Left renal cortex interstitium (tissue), 4 donors: ENCODE measurements around the gene CMPK1. TPM values are rescaled to one million over a fixed set of nuclear protein-coding genes. Genes with fewer than 3 reads are reported as not detected.

Experiments used
- DNase-seq, 4 donors: peaks; one replicate each; pipeline ENCODE4 v3.0.0-alpha.2; 2013; ENCODE audit warnings: low read depth in 4 of 4, low spot score in 2 of 4, missing footprints in 1 of 4
- polyA plus RNA-seq, 4 donors: library from polyadenylated mRNA; unstranded; fragments of 120-200 nt; gene quantifications; one replicate each; pipeline ENCODE4 v1.2.1, GENCODE V29; 2013; ENCODE audit not compliant: insufficient read length in 4 of 4

The CMPK1 gene
- polyA plus RNA-seq, 4 donors, result 66.2 to 86.0 (median 71.0) TPM

DNA sequence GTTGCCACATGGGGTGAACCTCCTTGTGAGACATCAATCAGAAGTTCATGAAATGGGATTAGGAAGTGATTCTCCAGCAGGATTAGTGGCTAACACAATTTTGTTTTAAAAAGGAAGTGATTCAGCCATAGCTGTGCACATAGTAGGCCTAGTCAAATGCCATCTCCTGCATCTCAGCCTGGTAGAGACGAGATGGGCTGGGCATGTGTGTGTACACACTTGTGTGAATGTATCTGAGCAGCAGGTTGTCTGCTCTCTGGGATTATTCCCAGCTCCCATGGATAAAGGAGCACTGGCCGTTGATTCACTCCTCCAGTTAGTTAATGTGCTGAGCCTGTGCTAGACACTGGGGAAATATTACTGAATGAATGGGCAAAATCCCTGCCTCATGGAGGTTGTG is 84.5 kb downstream of the CMPK1 start:
- DNase-seq, result no peak

DNA sequence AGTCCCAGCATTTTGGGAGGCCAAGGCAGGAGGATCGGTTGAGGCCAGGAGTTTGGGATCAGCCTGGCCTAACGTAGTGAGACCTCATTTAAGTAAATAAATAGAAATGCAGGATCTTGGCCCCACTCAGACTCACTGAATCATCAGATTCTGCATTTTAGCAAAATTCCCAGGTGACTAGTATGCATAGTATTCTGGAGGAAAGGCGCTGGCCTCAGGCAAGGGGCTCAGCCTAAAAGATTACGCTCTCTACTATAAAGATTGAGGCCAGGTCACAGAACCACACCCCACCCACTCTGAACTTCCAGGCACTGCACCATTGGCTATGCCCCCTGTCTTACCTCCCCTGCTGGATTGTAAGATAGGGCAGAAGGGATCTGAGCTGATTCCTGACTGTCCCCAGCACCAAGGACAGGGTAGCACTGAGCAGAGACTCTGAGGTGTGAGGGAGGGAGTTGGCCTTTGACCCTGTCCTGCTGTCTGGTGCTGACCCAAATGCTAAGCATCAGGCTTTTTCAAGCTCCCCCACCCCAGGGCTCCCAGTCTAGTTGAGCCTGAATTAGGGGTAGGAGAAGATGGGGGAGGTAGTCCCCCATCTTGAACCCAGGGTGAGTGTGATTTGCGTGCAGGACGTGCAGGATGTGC is 85.2 kb downstream of the CMPK1 start:
- no peak for DNase-seq

DNA sequence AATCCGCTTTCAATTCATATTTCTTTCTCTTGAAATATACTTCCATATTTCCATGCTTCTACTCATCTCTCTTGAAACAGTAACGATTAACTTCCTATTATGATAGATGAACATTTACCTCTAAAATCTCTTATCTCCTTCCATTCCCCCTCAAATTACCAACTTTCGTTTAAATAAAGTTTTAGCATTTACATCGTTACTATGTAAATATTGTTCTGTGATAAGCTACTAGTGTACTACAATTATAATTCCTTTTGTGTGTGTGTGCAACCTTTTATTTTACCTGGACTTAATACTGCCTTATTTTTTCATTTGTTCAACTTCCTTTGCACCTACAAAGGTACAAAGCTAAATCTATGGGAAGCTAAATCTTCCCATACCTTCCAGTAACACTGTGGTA is 87.0 kb downstream of the CMPK1 start:
- no peak for DNase-seq

DNA sequence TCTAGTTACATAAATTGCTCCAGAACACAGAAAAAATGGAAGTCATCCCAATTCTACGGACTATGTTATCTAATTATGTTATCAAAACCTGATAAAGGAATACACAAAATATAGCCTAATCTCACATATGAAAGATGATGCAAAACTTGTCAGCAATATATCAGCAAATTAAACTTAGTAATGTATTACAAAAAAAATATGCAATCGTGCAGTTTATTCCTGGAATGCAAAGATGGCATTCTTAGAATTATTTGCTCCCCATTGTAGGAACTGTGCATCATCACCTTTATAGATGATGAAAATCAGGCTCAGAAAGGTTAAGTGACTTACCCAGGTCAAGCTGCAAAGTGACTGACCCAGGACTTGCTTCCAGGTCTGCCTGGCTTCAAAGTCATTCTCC is 90.3 kb downstream of the CMPK1 start:
- DNase-seq, result no peak

DNA sequence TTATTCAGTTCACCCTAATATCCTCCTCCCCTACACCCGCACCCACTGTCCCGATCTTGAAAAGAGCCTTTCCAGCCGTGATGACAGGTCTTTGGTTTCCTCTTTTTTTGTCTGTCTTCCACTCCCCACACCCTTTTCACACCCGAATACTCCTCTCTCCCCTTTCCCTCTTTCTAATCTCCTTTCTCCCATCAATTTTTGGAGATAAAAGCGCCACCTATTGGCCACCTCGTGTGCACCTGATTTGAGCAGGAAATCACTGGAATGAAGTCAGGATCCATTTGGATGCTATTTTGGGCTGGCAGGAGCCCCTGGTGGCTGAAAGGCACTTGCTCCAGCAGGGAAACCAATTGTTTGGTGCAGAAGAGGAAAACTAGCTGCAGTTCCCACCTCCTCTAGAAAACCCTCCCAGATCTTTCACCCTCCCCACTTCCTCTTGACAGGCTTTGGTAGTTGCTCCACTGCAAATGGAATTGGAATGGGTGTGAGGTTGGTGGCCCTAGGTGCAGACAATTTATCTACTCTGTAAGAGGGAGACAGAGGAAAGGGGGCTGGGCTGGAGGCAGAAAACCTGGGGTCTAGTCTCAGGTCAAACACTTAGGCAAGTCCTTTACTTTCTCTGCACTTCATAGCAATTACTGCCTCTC is 90.9 kb downstream of the CMPK1 start:
- no peak for DNase-seq

Other genes with a start within 250 kb of the CMPK1 start
- 1 to 10 TPM; 4.8 to 8.5 (median 6.4) TPM for gene CYP4A22, start 196.3 kb upstream of the CMPK1 start, polyA plus RNA-seq
- gene PDZK1IP1, start 143.8 kb upstream of the CMPK1 start, polyA plus RNA-seq, result 10 to 100 TPM; 41.9 to 52.3 (median 49.8) TPM
- 1 to 10 TPM; 4.8 to 5.5 (median 5.2) TPM for gene TAL1, start 101.6 kb upstream of the CMPK1 start, polyA plus RNA-seq
- 10 to 100 TPM in 1 of 4 donors, 1 to 10 TPM in 3; 8.3 to 10.3 (median 8.9) TPM for gene STIL, start 19.6 kb upstream of the CMPK1 start, polyA plus RNA-seq
- under 1 TPM; 0.07 to 0.45 (median 0.21) TPM for gene FOXE3, start 82.5 kb downstream of the CMPK1 start, polyA plus RNA-seq
- gene FOXD2, start 104.3 kb downstream of the CMPK1 start, polyA plus RNA-seq, result 1 to 10 TPM; 4.7 to 9.5 (median 8.2) TPM